ENCODE measurements around the gene PPP1R26.

The PPP1R26 gene

GRCh38 chr9:135488013-135488330 lies 8.4 kb downstream of the PPP1R26 start:
- DNase-seq (ENCODE audit: low spot score): no peak

GRCh38 chr9:135488527-135488926 lies 8.9 kb downstream of the PPP1R26 start:
- DNase-seq (ENCODE audit: low spot score): no peak

- DNase-seq (ENCODE audit: low spot score): no peak
Measured at GRCh38 chr9:135489188-135489906, 9.8 kb downstream of the PPP1R26 start.

DNA sequence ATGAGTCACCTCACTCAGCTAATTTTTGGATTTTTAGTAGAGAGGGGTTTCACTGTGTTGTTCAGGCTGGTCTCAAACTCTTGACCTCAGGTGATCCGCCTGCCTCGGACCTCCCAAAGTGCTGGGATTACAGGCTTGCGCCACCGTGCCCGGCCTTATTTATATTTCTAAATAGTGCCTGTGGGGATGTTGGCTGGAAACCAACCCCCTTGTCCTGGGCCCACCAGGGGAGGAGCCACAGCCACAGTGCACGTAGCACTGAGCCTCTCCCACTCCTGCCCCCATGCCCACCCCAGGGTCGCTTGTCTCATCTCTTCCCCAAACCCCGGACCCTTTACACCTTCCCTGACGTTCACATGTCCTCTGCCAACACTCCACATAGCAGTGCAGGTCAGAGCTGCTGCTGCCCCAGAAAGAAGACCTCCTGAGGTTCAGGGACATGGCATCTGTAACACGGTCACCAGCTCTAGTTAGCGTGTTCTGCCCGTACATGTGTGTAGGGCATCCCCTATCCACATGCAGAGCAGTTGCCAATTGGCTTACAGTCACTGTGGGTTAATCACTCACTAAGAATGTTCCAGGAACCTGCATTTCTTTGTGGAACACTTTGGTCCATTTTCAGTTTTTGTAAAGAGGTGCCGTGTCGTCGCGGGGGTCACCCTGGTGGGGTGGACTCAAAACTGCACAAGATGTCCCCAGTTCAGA lies 10.7 kb downstream of the PPP1R26 start:
- no peak for DNase-seq (ENCODE audit: low spot score)

- DNase-seq (ENCODE audit: low spot score): no peak
Measured at GRCh38 chr9:135490980-135491464, 11.4 kb downstream of the PPP1R26 start.

DNA sequence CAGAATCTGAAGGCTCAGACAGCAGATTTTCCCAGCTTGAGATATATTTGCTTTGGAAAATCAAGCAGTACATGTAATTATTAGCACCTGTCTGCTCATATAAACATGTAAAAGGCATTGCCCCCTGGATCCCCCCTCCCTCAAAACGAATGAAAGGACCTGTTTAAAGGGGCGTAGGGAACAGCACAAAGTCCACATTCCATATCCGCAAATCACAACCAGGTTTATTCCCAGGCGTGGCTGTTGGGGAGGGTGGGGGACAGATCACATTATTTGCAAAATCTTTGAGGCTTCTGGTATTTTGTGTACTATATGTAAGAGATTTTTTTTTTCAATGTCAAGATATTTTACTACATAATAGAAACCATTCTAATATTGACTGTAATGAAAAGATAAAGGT lies 12.2 kb downstream of the PPP1R26 start:
- DNase-seq (ENCODE audit: low spot score): no peak

GRCh38 chr9:135492886-135493669 lies 13.5 kb downstream of the PPP1R26 start:
- no peak for DNase-seq (ENCODE audit: low spot score)

DNA sequence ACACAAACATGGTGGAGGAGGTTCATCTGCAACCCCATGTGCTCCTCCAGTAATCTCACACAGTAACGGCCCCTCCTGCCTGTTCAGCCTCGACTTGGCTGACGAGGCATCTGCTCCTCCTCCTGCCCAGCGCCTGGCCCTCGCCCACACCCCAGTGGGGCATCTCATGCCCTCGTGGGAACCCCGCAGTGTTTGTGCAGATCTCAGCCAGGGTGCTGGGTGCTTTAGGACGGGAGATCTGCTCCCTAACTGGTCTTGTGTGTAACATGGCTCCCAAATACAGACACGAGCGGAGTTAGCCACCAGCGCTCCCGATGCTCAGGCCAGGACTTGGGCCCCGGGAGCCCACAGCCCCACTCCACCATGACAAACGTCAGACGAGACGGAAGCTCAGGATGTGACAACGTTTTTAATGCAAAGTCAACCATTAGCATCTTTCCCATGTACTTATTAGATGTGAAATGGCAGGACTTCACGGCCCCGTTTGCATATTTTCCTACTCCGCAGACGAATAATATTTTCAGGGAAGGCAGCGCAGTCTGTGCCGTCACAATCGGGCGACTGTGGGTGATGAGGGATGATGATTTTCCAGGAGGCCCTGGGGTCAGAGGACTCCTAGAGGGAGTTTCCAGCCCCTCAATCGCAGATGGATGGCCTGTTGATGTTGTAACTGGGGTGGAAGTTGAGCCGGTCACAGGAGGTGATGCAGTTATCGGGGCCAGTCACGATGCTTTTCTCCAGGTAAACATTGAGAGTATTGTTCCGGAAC lies 15.4 kb downstream of the PPP1R26 start:
- DNase-seq (ENCODE audit: low spot score): no peak

DNA sequence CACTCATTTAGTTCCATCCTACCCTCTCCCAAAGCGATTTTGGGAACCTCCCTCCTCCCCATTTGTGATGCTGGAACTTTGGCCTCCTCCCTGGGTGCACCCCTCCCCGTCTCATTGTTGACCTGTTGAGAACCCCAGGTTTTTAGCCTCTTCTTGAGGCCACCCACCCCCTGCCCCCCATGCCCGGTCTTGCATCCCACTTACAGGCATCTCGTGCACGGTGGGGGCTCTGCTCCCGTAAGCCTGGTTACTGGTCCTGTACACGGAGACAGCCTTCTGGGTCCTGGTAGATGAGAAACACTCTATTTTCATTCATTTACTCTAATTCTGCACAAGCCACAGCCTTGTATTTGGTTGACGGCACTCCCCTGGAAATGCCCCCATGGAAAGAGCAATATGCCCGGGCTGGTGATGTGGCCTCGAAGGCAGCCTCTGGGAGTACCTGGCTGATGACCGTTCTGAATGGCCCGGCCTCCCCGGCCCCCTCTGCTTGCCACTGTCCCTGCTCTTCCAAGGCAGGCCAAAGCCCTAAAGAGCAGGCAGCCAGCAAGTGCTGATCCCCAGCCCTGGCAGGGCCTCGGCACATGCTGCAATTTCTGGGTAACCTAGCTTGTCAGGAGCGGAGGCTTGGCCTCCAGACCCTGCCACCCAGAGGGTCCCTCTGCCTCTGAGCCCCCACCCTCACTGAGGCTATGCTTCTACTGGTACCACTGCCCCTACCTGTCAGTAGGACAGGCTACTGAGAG lies 19.0 kb downstream of the PPP1R26 start:
- DNase-seq (ENCODE audit: low spot score): no peak

DNA sequence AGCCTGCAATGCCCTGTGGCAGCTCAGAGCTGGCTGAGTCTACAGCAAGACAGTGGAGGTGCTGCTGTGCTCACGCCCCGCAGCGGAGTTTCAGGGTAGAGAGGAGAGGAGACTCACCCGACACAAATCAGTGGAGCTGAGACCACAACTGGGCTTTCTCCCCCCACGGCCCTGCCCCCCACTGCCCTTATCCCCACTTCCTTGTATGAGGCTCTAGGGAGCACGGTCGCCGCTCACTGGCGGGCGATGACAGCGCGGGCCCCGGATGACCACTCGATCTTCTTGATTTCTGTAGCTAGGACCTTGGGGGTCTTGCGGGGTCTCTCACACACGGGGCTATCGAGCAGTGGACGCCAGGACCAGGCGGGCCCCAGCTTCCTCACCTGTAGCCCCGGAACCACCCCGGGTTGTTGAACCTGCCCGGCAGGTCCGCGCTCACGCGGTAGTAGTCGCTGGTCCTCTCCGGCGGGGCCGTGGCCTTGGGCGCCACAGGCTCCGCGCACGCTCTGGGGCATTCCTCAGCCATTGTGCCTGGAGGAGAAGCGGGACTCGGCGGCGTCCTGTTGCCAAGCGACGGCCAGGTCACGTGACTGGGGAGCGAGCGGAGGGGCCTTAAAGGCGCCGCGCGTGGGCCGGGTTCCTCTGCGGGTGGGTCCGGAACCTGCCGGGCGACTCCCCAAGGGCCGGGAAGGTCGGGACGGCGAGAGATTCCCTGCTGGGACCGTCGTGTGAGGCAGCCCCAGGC lies 19.9 kb downstream of the PPP1R26 start:
- DNase-seq (ENCODE audit: low spot score): peak; percentile 75

DNA sequence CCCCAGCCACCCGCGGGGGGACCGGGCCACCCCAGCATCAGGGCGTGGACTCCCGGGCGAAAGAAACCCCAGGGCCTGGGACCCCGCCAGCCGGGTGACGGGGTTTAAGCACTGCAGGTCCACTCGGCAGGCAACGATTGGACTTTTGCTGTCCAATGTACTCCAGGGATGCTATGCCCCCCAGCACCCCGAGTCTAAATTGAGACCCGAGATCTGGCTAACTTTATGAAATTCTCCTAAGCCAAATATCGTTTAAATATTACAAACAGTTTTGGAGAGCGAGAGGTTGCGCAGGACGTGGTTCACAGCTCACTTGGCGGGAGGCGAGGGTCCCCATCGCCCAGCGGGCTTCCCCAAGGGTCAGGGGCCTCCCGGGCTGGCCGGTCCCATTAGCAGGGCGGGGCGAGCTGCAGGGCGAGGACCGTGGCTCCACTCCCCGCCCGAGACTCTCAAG lies 20.5 kb downstream of the PPP1R26 start:
- no peak for DNase-seq (ENCODE audit: low spot score)

DNA sequence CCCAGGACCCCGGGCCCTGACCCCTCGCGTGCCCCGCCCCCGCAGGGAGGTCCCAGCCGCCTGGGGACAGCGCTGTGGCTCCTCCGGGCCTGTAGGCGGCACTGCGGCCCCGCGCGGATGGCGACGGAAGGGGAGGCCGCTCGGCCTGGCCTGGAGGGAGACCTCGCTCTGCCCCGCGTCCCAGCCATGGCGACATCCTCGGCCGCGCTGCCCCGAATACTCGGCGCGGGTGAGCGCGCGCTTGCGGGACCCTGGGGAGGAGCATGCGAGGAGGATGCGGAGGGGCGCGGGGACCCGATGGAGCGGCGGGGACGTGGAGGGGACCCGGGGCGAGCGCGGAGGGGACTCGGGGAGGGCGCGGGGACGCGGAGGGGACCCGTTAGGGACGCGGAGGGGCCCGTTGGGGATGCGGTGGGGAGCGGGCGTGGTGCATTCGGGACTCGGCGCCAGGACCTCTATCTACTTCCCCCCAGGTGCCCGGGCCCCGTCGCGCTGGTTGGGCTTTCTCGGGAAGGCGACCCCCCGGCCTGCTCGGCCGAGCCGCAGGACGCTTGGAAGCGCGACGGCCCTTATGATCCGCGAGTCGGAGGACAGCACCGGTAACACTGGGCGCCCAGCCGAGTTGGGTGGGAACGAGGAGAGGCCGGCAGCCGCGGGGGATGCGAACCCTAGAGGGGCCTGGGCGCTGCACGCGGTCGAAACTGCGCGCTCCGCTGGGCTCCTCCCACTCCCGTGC lies 21.1 kb downstream of the PPP1R26 start, which contains the start of gene MRPS2:
TSS of gene MRPS2 (plus strand) at position 158 of the 736 bp plus-strand sequence. CDS start at position 187, 29 bp downstream.
- peak; percentile 89 for DNase-seq (ENCODE audit: low spot score)

GRCh38 chr9:135501261-135502167 lies 21.9 kb downstream of the PPP1R26 start:
- DNase-seq (ENCODE audit: low spot score): peak; percentile 58

DNA sequence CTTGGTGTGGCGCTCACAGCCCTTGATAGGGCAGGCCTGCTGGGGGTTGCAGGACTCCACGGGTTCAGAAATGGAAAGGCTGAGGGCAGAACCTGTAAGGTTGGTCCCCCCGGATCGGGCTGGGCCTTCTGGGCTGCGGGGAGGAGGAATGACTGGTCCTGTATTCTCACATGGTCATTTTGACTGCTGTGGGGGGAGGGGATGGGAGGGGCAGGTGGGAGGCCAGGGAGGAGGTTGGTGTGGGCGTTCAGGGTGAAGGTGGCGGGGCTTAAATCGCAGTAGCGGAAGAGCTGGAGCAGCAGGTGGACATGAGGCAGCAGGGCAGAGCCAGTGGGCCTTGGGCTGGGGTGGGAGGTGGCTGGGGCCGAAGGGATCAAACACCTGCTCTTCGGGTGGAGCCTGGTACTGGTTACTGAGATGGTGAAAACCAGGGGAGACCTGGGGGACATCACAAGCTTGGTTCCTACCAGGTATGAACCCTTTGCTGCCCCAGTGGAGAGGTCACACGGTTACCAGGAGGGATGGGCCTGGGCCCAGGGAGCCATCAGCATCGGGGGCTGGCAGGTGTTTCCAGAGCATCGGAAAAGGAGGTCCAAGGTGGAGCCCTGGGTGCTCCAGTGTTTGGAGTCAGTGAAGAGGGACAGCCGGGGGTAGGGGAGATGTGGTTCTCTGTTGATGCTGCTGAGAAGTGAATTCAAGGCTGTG lies 22.7 kb downstream of the PPP1R26 start:
- no peak for DNase-seq (ENCODE audit: low spot score)

DNA sequence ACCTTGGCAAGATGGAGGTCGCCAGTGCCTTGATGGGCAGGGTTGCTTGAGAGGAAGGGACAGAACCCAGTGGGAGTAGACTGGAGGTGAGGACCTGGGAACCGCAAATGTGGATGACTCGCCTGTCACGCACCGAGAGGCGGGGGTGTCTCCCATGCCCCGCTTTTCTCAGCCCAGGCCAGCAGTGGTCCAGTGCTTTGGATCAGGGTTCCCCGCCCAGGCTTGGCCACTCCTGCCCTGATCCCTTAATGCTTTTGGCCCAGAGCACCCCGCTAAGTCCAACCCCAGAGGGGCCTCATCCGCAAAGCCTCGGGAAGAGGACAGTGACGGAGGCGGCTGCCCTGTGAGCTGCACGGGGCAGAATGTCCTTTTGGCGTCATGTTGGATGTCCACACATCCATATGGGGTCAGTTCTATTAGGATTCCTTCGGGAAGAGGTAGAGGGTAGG lies 23.3 kb downstream of the PPP1R26 start:
- DNase-seq (ENCODE audit: low spot score): no peak

DNA sequence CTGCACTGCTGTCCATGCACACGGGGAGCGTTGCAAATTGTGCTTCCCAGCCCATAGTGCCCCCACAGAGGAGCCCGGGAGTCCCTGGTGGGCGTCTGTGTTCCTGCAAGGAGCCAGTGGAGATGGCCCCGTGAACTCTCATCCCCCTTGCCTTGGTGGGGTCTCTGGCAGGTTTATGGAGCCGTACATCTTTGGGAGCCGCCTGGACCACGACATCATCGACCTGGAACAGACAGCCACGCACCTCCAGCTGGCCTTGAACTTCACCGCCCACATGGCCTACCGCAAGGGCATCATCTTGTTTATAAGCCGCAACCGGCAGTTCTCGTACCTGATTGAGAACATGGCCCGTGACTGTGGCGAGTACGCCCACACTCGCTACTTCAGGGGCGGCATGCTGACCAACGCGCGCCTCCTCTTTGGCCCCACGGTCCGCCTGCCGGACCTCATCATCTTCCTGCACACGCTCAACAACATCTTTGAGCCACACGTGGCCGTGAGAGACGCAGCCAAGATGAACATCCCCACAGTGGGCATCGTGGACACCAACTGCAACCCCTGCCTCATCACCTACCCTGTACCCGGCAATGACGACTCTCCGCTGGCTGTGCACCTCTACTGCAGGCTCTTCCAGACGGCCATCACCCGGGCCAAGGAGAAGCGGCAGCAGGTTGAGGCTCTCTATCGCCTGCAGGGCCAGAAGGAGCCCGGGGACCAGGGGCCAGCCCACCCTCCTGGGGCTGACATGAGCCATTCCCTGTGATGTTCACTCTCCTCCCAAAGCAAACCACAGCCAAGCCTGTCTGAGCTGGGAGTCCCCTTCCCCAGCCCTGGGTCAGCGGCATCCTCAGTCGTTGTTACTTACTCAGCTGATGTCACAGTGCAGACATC lies 24.0 kb downstream of the PPP1R26 start:
- DNase-seq (ENCODE audit: low spot score): no peak

Data from germinal center (tissue), 1 donor.